Endodermal cell (in vitro differentiated cells): ENCODE data around the gene PRDM1. TPM values are rescaled to one million over a fixed set of nuclear protein-coding genes. Genes with fewer than 3 reads are reported as not detected.
"Not testable (repeated sequence)": the region's sequence is repeated elsewhere in the genome, so short reads cannot be mapped to it uniquely, and the experiment has no call there.

Source experiments
- DNase-seq: peaks from one replicate; pipeline ENCODE4 v3.0.0-alpha.2; 2017
- H3K27ac ChIP-seq: 2 replicates; pipeline ENCODE4 v1.5.1; 2013; ENCODE audit warnings: mild to moderate bottlenecking, low read depth, low read length, moderate library complexity
- H3K27me3 ChIP-seq: 2 replicates; pipeline ENCODE4 v1.6.1; 2013; ENCODE audit warnings: mild to moderate bottlenecking, low read length, moderate library complexity; ENCODE audit not compliant: insufficient read depth, control insufficient read depth, poor library complexity, severe bottlenecking
- H3K36me3 ChIP-seq: 2 replicates; pipeline ENCODE4 v1.7.0; 2013; ENCODE audit warnings: mild to moderate bottlenecking, low read length, moderate library complexity; ENCODE audit not compliant: control insufficient read depth, insufficient read depth
- H3K4me1 ChIP-seq: one replicate; pipeline ENCODE4 v1.7.0; 2013; ENCODE audit warnings: low read length; ENCODE audit not compliant: control insufficient read depth, insufficient read depth
- H3K4me3 ChIP-seq: 2 replicates; pipeline ENCODE4 v1.5.1; 2013; ENCODE audit warnings: mild to moderate bottlenecking, low read length, moderate library complexity
- H3K9ac ChIP-seq: 2 replicates; pipeline ENCODE4 v1.6.1; 2013; ENCODE audit warnings: mild to moderate bottlenecking, low read length, moderate library complexity; ENCODE audit not compliant: poor library complexity, severe bottlenecking; ENCODE audit errors: extremely low read depth
- H3K9me3 ChIP-seq: 2 replicates; pipeline ENCODE4 v1.6.1; 2013; ENCODE audit warnings: mild to moderate bottlenecking, low read length, moderate library complexity; ENCODE audit not compliant: control insufficient read depth
- H3K27ac Mint-ChIP-seq: 2 replicates; pipeline ENCODE4 v1.8.0; 2020; ENCODE audit warnings: mixed read lengths
- H3K27me3 Mint-ChIP-seq: 2 replicates; pipeline ENCODE4 v1.8.0; 2021; ENCODE audit warnings: mild to moderate bottlenecking, mixed read lengths; ENCODE audit not compliant: insufficient read depth
- H3K36me3 Mint-ChIP-seq: 2 replicates; pipeline ENCODE4 v1.8.0; 2020; ENCODE audit warnings: low read depth, mixed read lengths
- H3K4me1 Mint-ChIP-seq: 2 replicates; pipeline ENCODE4 v1.8.0; 2020; ENCODE audit warnings: mixed read lengths
- H3K4me3 Mint-ChIP-seq: 2 replicates; pipeline ENCODE4 v1.8.0; 2020; ENCODE audit warnings: mild to moderate bottlenecking, moderate library complexity, mixed read lengths
- H3K9me3 Mint-ChIP-seq: 2 replicates; pipeline ENCODE4 v1.8.0; 2020; ENCODE audit warnings: mild to moderate bottlenecking, mixed read lengths
- CTCF ChIP-seq: fragments of 200-600 bp; sonication (generic); conservative IDR thresholded peaks from 2 replicates; pipeline ENCODE4 v1.5.0; 2021; ENCODE audit warnings: antibody characterized with exemption, mild to moderate bottlenecking
- WGBS, 2 experiments: methylation state at CpG; one replicate each; pipeline versions ENCODE4 v1.1.5 to v1.1.7; 2013; ENCODE audit warnings: missing lambda C conversion rate in 2 of 2, mixed read lengths in 1 of 2; ENCODE audit not compliant: insufficient coverage in 1 of 2, insufficient read length in 1 of 2; 5-methylcytosine and 5-hydroxymethylcytosine counted together
- total RNA-seq, 2 donors: library from RNA; stranded (reverse); fragmentation: NEBNext Ultra II Directional in 1 of 2; extraction: Animal tissue kit (Norgen Biotek cat#: 25700) in 1 of 2; gene quantifications; 2 replicates in 1 of 2; 3 replicates in 1 of 2; pipeline ENCODE4 v1.2.1, GENCODE V29; 2021

PRDM1 gene
- total RNA-seq, 2 donors from 2014 or later, result 54.0 to 74.3 TPM

GRCh38 chr6:106147476-106147875, 61.3 kb downstream of the PRDM1 start:
- TF ChIP-seq CTCF, result no peak
- 86% methylated on average over 1 of the region's 2 CpGs; no CpG with 5 or more reads in 1 of the 2 experiments for WGBS, 2 experiments
- Mint-ChIP-seq H3K9me3 (no peaks in the 10 kb centered on the region), H3K27ac (no peak overlapping the region), H3K4me3 (no peak overlapping the region), H3K36me3 (no peaks in the 10 kb centered on the region), H3K27me3 (peaks cover 3% of the 10 kb centered on the region), H3K4me1 (peaks cover 18% of the 10 kb centered on the region)
- DNase-seq, result no peak
- Histone ChIP-seq H3K4me1 (peaks cover 7% of the 10 kb centered on the region), H3K27ac (no peak overlapping the region), H3K9ac (no peak overlapping the region), H3K4me3 (no peak overlapping the region), H3K9me3 (no peaks in the 10 kb centered on the region), H3K36me3 (no peaks in the 10 kb centered on the region), H3K27me3 (peaks cover 8% of the 10 kb centered on the region)

GRCh38 chr6:106149472-106150069, 63.4 kb downstream of the PRDM1 start:
- no peak for TF ChIP-seq CTCF
- H3K4me1 ChIP-seq, result peaks cover 7% of the 10 kb centered on the region
- 86 to 91% methylated on average over 1 of the region's 1 CpG for WGBS, 2 experiments
- H3K27ac Mint-ChIP-seq, result no peak overlapping the region
- peaks cover 5% of the 10 kb centered on the region for H3K27me3 Mint-ChIP-seq
- no peaks in the 10 kb centered on the region for H3K36me3 Mint-ChIP-seq
- no peak for DNase-seq
- H3K4me1 Mint-ChIP-seq, result peaks cover 14% of the 10 kb centered on the region
- H3K36me3 ChIP-seq, result no peaks in the 10 kb centered on the region
- no peaks in the 10 kb centered on the region for H3K9me3 ChIP-seq
- no peaks in the 10 kb centered on the region for H3K9me3 Mint-ChIP-seq
- no peak overlapping the region for H3K4me3 Mint-ChIP-seq
- peaks cover 8% of the 10 kb centered on the region for H3K27me3 ChIP-seq
- no peak overlapping the region for H3K4me3 ChIP-seq
- no peak overlapping the region for H3K9ac ChIP-seq
- H3K27ac ChIP-seq, result no peak overlapping the region

GRCh38 chr6:106152476-106152875, 66.3 kb downstream of the PRDM1 start:
- not testable (repeated sequence) for H3K27ac ChIP-seq, H3K36me3 Mint-ChIP-seq, DNase-seq, H3K9me3 Mint-ChIP-seq, H3K4me3 Mint-ChIP-seq, H3K4me1 ChIP-seq, H3K9ac ChIP-seq, H3K9me3 ChIP-seq, H3K27ac Mint-ChIP-seq, H3K4me3 ChIP-seq, H3K36me3 ChIP-seq
- H3K27me3 Mint-ChIP-seq, result peaks cover 14% of the 10 kb centered on the region
- WGBS, 2 experiments, result 87 to 90% methylated on average over 3 of the region's 3 CpGs
- H3K4me1 Mint-ChIP-seq, result peaks cover 25% of the 10 kb centered on the region
- H3K27me3 ChIP-seq, result peaks cover 13% of the 10 kb centered on the region

GRCh38 chr6:106152952-106153351, 66.8 kb downstream of the PRDM1 start:
- Mint-ChIP-seq H3K27me3 (peaks cover 17% of the 10 kb centered on the region), H3K4me1 (peaks cover 29% of the 10 kb centered on the region), H3K9me3 (no peaks in the 10 kb centered on the region), H3K27ac (no peak overlapping the region), H3K4me3 (no peak overlapping the region), H3K36me3 (no peaks in the 10 kb centered on the region)
- no peak overlapping the region for H3K4me3 ChIP-seq
- H3K27me3 ChIP-seq, result peaks cover 13% of the 10 kb centered on the region
- H3K27ac ChIP-seq, result no peak overlapping the region
- no peaks in the 10 kb centered on the region for H3K36me3 ChIP-seq
- no peak for TF ChIP-seq CTCF
- DNase-seq, result no peak
- WGBS, 2 experiments, result 88 to 93% methylated on average over 3 to 4 of the region's 4 CpGs
- no peaks in the 10 kb centered on the region for H3K4me1 ChIP-seq
- no peak overlapping the region for H3K9ac ChIP-seq
- H3K9me3 ChIP-seq, result no peaks in the 10 kb centered on the region
